Mesendoderm (in vitro differentiated cells): Measurements from ENCODE around the gene ZNF705A.
"Not testable (repeated sequence)": the region's sequence is repeated elsewhere in the genome, so short reads cannot be mapped to it uniquely, and the experiment has no call there.

Source experiments
- DNase-seq: peaks from one replicate; pipeline ENCODE4 v3.0.0; 2013
- H2AK5ac ChIP-seq: 2 replicates; pipeline ENCODE4 v1.6.1; 2013; ENCODE audit warnings: low read length, inconsistent platforms
- H2BK120ac ChIP-seq: 2 replicates; pipeline ENCODE4 v1.6.1; 2013; ENCODE audit warnings: low read depth, mild to moderate bottlenecking, low read length, moderate library complexity, mixed read lengths
- H2BK15ac ChIP-seq: replicated peaks from 2 replicates; pipeline ENCODE4 v1.6.1; 2013; ENCODE audit warnings: low read depth, mild to moderate bottlenecking, moderate library complexity
- H2BK5ac ChIP-seq: 2 replicates; pipeline ENCODE4 v1.6.1; 2013; ENCODE audit warnings: low read length, inconsistent platforms
- H3K18ac ChIP-seq: 2 replicates; pipeline ENCODE4 v1.6.1; 2013; ENCODE audit warnings: mild to moderate bottlenecking, low read length, mixed read lengths
- H3K23ac ChIP-seq: one replicate; pipeline ENCODE4 v1.6.1; 2013; ENCODE audit warnings: low read length
- H3K27ac ChIP-seq: 2 replicates; pipeline ENCODE4 v1.5.1; 2013; ENCODE audit warnings: low read depth, mild to moderate bottlenecking, inconsistent platforms, low read length, moderate library complexity
- H3K27me3 ChIP-seq: 2 replicates; pipeline ENCODE4 v1.6.1; 2013; ENCODE audit warnings: low read length, control low read depth, mild to moderate bottlenecking, inconsistent platforms; ENCODE audit not compliant: insufficient read depth, poor library complexity
- H3K36me3 ChIP-seq: 2 replicates; pipeline ENCODE4 v1.6.1; 2013; ENCODE audit warnings: low read length, inconsistent platforms; ENCODE audit not compliant: control insufficient read depth, insufficient read depth
- H3K4ac ChIP-seq: one replicate; pipeline ENCODE4 v1.6.1; 2013; ENCODE audit warnings: low read depth, mild to moderate bottlenecking, low read length, moderate library complexity
- H3K4me1 ChIP-seq: 2 replicates; pipeline ENCODE4 v1.6.1; 2013; ENCODE audit warnings: low read depth, low read length, inconsistent platforms; ENCODE audit not compliant: control insufficient read depth
- H3K4me2 ChIP-seq: 2 replicates; pipeline ENCODE4 v1.6.1; 2013; ENCODE audit warnings: low read length
- H3K4me3 ChIP-seq: 2 replicates; pipeline ENCODE4 v1.5.1; 2013; ENCODE audit warnings: mild to moderate bottlenecking, low read length
- H3K56ac ChIP-seq: one replicate; pipeline ENCODE4 v1.6.1; 2013; ENCODE audit warnings: low read length
- H3K79me1 ChIP-seq: 2 replicates; pipeline ENCODE4 v1.6.1; 2013; ENCODE audit warnings: low read length, inconsistent platforms
- H3K79me2 ChIP-seq: 2 replicates; pipeline ENCODE4 v1.6.1; 2013; ENCODE audit warnings: mild to moderate bottlenecking, low read length; ENCODE audit not compliant: control insufficient read depth, insufficient read depth
- H3K9ac ChIP-seq: 2 replicates; pipeline ENCODE4 v1.6.1; 2013; ENCODE audit warnings: low read length, inconsistent platforms
- H4K5ac ChIP-seq: one replicate; pipeline ENCODE4 v1.6.1; 2013; ENCODE audit warnings: low read length
- H4K8ac ChIP-seq: one replicate; pipeline ENCODE4 v1.6.1; 2013; ENCODE audit warnings: low read depth, mild to moderate bottlenecking, control low read depth, low read length, moderate library complexity
- WGBS: extraction: QIAGEN DNeasy Blood & Tissue Kit; methylation state at CpG from one replicate; pipeline ENCODE4 v1.1.7; 2013; ENCODE audit warnings: low lambda C conversion rate, missing lambda C conversion rate; ENCODE audit not compliant: insufficient coverage; ENCODE audit errors: extremely low coverage; 5-methylcytosine and 5-hydroxymethylcytosine counted together

ZNF705A gene

GRCh38 chr12:8179989-8180585 is 23.3 kb downstream of the ZNF705A start:
- not testable (repeated sequence) for H3K36me3 ChIP-seq, H4K8ac ChIP-seq, H2BK15ac ChIP-seq, H3K4ac ChIP-seq, H4K5ac ChIP-seq, H2AK5ac ChIP-seq, H3K27me3 ChIP-seq, H3K4me2 ChIP-seq, H3K79me2 ChIP-seq, H3K23ac ChIP-seq, H3K27ac ChIP-seq, H3K4me3 ChIP-seq, H2BK5ac ChIP-seq, H3K79me1 ChIP-seq, H2BK120ac ChIP-seq, H3K9ac ChIP-seq, H3K4me1 ChIP-seq
- peak; percentile 70 for DNase-seq
- Histone ChIP-seq H3K56ac (peak overlapping the region; percentile 56), H3K18ac (peak overlapping the region; percentile 76)
- no CpG with 5 or more reads among the region's 43 CpGs for WGBS

- H3K18ac ChIP-seq, H3K4ac ChIP-seq, DNase-seq, H3K4me3 ChIP-seq, H3K9ac ChIP-seq, H3K27ac ChIP-seq, H3K56ac ChIP-seq, H3K4me1 ChIP-seq, H3K79me1 ChIP-seq, H2BK120ac ChIP-seq, H2BK5ac ChIP-seq, H2AK5ac ChIP-seq, H2BK15ac ChIP-seq, H3K27me3 ChIP-seq, H3K4me2 ChIP-seq, H3K36me3 ChIP-seq, H4K5ac ChIP-seq, H3K23ac ChIP-seq, H3K79me2 ChIP-seq, H4K8ac ChIP-seq: not testable (repeated sequence)
Measured at GRCh38 chr12:8181271-8181670, 24.5 kb downstream of the ZNF705A start.

GRCh38 chr12:8182923-8183322 is 26.1 kb downstream of the ZNF705A start:
- H3K79me2 ChIP-seq, H2BK120ac ChIP-seq, H3K36me3 ChIP-seq, H3K79me1 ChIP-seq, H4K8ac ChIP-seq, H3K27ac ChIP-seq, H3K4ac ChIP-seq, H3K4me1 ChIP-seq, H3K9ac ChIP-seq, H3K27me3 ChIP-seq, H2AK5ac ChIP-seq, H3K4me2 ChIP-seq, H3K4me3 ChIP-seq, H2BK5ac ChIP-seq, H3K18ac ChIP-seq, H4K5ac ChIP-seq, H3K56ac ChIP-seq, H3K23ac ChIP-seq, H2BK15ac ChIP-seq, DNase-seq: not testable (repeated sequence)
- no CpG with 5 or more reads among the region's 7 CpGs for WGBS

- WGBS, result no CpG with 5 or more reads among the region's 23 CpGs
- H2BK5ac ChIP-seq, H3K18ac ChIP-seq: not testable (repeated sequence)
Measured at GRCh38 chr12:8183346-8183745, 26.5 kb downstream of the ZNF705A start.

DNA sequence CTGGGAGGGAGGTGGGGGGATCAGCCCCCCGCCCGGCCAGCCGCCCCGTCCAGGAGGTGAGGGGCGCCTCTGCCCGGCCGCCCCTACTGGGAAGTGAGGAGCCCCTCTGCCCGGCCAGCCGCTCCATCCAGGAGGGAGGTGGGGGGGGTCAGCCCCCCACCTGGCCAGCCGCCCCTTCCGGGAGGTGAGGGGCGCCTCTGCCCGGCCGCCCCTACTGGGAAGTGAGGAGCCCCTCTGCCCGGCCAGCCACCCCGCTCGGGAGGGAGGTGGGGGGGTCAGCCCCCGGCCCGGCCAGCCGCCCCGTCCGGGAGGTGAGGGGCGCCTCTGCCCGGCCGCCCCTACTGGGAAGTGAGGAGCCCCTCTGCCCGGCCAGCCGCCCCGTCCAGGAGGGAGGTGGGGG is 27.4 kb downstream of the ZNF705A start:
- H4K5ac ChIP-seq, DNase-seq, H3K79me1 ChIP-seq, H3K4me1 ChIP-seq, H2BK15ac ChIP-seq, H3K56ac ChIP-seq, H2BK5ac ChIP-seq, H2AK5ac ChIP-seq, H3K9ac ChIP-seq, H3K4me3 ChIP-seq, H3K4ac ChIP-seq, H3K79me2 ChIP-seq, H3K27ac ChIP-seq, H3K4me2 ChIP-seq, H3K27me3 ChIP-seq, H2BK120ac ChIP-seq, H3K23ac ChIP-seq, H3K36me3 ChIP-seq, H4K8ac ChIP-seq, H3K18ac ChIP-seq: not testable (repeated sequence)
- no CpG with 5 or more reads among the region's 28 CpGs for WGBS

More at GRCh38 chr12:8183346-8183745, 26.5 kb downstream of the ZNF705A start:
- H2BK120ac ChIP-seq, H3K9ac ChIP-seq, H3K4me2 ChIP-seq, H3K4me1 ChIP-seq, H3K27me3 ChIP-seq, H3K27ac ChIP-seq, DNase-seq, H4K8ac ChIP-seq, H3K4ac ChIP-seq, H2BK15ac ChIP-seq, H4K5ac ChIP-seq, H3K79me1 ChIP-seq, H3K36me3 ChIP-seq, H3K79me2 ChIP-seq, H2AK5ac ChIP-seq, H3K4me3 ChIP-seq, H3K23ac ChIP-seq, H3K56ac ChIP-seq: not testable (repeated sequence)

GRCh38 chr12:8188088-8188487 is 31.3 kb downstream of the ZNF705A start:
- H3K56ac ChIP-seq, H3K27ac ChIP-seq, H4K5ac ChIP-seq, H3K4me3 ChIP-seq, H2BK5ac ChIP-seq, H4K8ac ChIP-seq, H3K4ac ChIP-seq, H3K18ac ChIP-seq, H3K79me1 ChIP-seq, H3K36me3 ChIP-seq, H2BK120ac ChIP-seq, H3K4me2 ChIP-seq, H3K27me3 ChIP-seq, H3K79me2 ChIP-seq, H3K23ac ChIP-seq, H3K9ac ChIP-seq, H3K4me1 ChIP-seq, H2AK5ac ChIP-seq, H2BK15ac ChIP-seq: not testable (repeated sequence)
- DNase-seq, result peak; percentile 8
- no CpG with 5 or more reads among the region's 2 CpGs for WGBS
